ENCODE data around the gene TLX3. TPM values are rescaled to one million over a fixed set of nuclear protein-coding genes. Genes with fewer than 3 reads are reported as not detected.

TLX3 gene
- total and polyA plus RNA-seq, 2 of the 4 experiments (the other 2 are of a cell fraction) = not detected

DNA sequence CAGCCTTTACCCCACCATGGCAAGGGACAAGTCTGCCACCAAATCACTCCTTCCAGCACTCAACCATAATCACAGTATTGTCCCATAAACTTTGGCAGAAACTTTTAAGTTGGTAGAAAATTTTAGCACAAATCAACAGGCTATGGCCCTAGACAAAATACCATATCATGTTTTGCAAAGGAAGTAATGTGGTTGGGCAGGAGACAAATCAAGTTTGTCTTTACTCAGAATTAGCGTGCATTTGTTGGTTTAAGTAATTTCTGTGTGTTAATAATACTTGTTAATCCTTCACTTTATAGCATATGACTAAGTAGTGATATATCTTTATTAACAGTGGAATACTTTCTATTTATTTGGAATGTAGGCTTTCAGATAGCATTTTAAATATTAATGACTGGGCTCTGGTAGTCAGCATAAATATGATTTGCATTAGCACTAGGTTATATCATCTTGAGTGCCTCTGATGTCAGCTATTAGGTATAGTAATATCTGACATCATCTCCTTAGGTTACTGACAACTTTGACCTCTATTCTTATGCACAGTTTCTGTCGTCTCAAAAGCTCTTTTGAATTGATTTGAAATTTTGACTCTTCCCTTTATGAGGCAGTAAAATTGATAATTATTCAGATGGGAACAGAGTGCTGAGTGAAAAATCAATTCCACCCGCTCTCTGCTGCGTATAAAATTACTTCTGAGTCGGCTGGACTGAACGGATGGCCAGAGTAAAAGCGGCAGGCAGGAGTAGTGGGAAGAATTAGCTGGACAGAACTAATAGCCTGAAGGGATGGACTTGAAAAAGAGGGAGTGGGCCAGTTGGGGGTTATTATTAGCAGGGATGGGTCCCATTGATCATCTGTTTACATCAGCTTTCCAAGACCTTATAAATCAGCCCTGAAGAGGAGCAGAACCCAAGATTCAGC, 40.1 kb upstream of the TLX3 start:
- no peak overlapping the region for H3K9ac ChIP-seq (ENCODE audit: low read depth, low read length)
- H3K27me3 ChIP-seq (ENCODE audit: control insufficient read depth, insufficient read depth, low read length) = no peaks in the 10 kb centered on the region
- H3K18ac ChIP-seq (ENCODE audit: low read depth, low read length) = peak overlapping the region; percentile 8; the same call in 1 of the 2 replicates
- peak overlapping the region; percentile 71 for H4K91ac ChIP-seq (ENCODE audit: insufficient read depth, low read depth, low read length)
- H3K9me3 ChIP-seq (ENCODE audit: control insufficient read depth, insufficient read depth, low read length) = no peaks in the 10 kb centered on the region
- H3K4me3 ChIP-seq (ENCODE audit: insufficient read depth, low read depth, low read length) = no peak overlapping the region
- no peak overlapping the region for H2AK9ac ChIP-seq (replicated peaks; ENCODE audit: low read depth, low read length, poor library complexity)
- H3K9me1 ChIP-seq (ENCODE audit: insufficient read depth, low read length) = no peaks in the 10 kb centered on the region
- H3K56ac ChIP-seq (ENCODE audit: extremely low read depth, insufficient read depth, low read length) = peak overlapping the region; percentile 81; the same call in 1 of the 2 replicates
- H3K14ac ChIP-seq (replicated peaks; ENCODE audit: low read depth, low read length) = peak overlapping the region; percentile 46; the same call in 1 of the 2 replicates
- H3K36me3 ChIP-seq (ENCODE audit: control insufficient read depth, insufficient read depth, low read length) = peaks cover 2% of the 10 kb centered on the region; the same call in 1 of the 2 replicates
- dilution Hi-C loops (cut with HindIII; ENCODE audit: low sequenced_read_pairs, unreplicated experiment) (no loop called here), intact Hi-C loops (cut with micrococcal nuclease) (loop anchor here (5.0 kb wide), 1 partner anchor 37 kb away; no protein-coding TSS in a partner anchor), in situ Hi-C loops (cut with MboI; ENCODE audit: low sequenced_read_pairs) (no loop called here)
- H4K20me1 ChIP-seq (ENCODE audit: insufficient read depth, low read length) = no peaks in the 10 kb centered on the region
- no peak for TF ChIP-seq FOS (IDR thresholded peaks at IDR 0.05; ENCODE audit: low read depth, low read length)
- TF ChIP-seq MXI1 (IDR thresholded peaks at IDR 0.05; ENCODE audit: borderline replicate concordance, low read depth, low read length) = no peak
- no peak for TF ChIP-seq CTCF (conservative IDR thresholded peaks at IDR 0.05; ENCODE audit: low read depth, low read length)
- TF ChIP-seq, protein P1, sequence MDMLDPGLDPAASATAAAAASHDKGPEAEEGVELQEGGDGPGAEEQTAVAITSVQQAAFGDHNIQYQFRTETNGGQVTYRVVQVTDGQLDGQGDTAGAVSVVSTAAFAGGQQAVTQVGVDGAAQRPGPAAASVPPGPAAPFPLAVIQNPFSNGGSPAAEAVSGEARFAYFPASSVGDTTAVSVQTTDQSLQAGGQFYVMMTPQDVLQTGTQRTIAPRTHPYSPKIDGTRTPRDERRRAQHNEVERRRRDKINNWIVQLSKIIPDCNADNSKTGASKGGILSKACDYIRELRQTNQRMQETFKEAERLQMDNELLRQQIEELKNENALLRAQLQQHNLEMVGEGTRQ (IDR thresholded peaks at IDR 0.05; ENCODE audit: low read depth, low read length) = no peak
- H3K4me1 ChIP-seq (ENCODE audit: control insufficient read depth, insufficient read depth, low read length) = peaks cover 5% of the 10 kb centered on the region; the same call in 1 of the 2 replicates
- peak overlapping the region; percentile 21; the same call in 1 of the 2 replicates for H2AK5ac ChIP-seq (ENCODE audit: low read depth, low read length)
- 0 out of 2 replicates have a peak overlapping the region, but pooled peaks have one; percentile 13 for H3K4me2 ChIP-seq (ENCODE audit: low read depth, low read length)
- ChIA-PET POLR2A (ENCODE audit: unreplicated experiment) (no interaction called here), CTCF (interaction anchor here (1.3 kb wide), 1 partner anchor 74 kb away, joined by 4 read pairs; no protein-coding TSS in a partner anchor)
- peak overlapping the region; percentile 78 for H2BK20ac ChIP-seq (ENCODE audit: low read depth, low read length)
- peak overlapping the region; percentile 8; the same call in 1 of the 2 replicates for H4K5ac ChIP-seq (ENCODE audit: low read depth, low read length)
- 100% methylated on average over 1 of the region's 7 CpGs; no CpG with 5 or more reads in 1 of the 2 experiments for WGBS, 2 experiments (ENCODE audit: extremely low coverage in 2 of 2, insufficient read length in 1 of 2)
- ATAC-seq (ENCODE audit: low read depth) (peak; percentile 8; the same call in 1 of the 2 replicates), DNase-seq (no peak)
- H2BK15ac ChIP-seq (ENCODE audit: low read depth, low read length) = 0 out of 3 replicates have a peak overlapping the region, but pooled peaks have one; percentile 12
- peak overlapping the region; percentile 41; the same call in 1 of the 2 replicates for H3K27ac ChIP-seq (ENCODE audit: insufficient read depth, low read length)
- H2AFZ ChIP-seq (replicated peaks; ENCODE audit: low read length, poor library complexity) = no peak overlapping the region
- peak overlapping the region; percentile 71 for H2BK5ac ChIP-seq (ENCODE audit: low read depth, low read length, poor library complexity, severe bottlenecking)
- H3K79me1 ChIP-seq (ENCODE audit: low read depth in 1 of 2, low read length in 2 of 2) = no peaks in the 10 kb centered on the region
- no TSS peak for BruUV-seq (replicated peaks)
- peak overlapping the region; percentile 36; the same call in 1 of the 2 replicates for H3K23ac ChIP-seq (ENCODE audit: low read depth, low read length)
- H4K8ac ChIP-seq (ENCODE audit: low read depth in 2 of 2, low read length in 2 of 2) = peak overlapping the region; percentile 20 to 48; a peak in 3 of 4 replicates
- peak overlapping the region; percentile 49 for H3K4ac ChIP-seq (ENCODE audit: low read depth, low read length)
- H2BK120ac ChIP-seq (ENCODE audit: low read depth, low read length) = peak overlapping the region; percentile 71
